ENCODE data around the gene FAM135A.
"Not testable (repeated sequence)": the region's sequence is repeated elsewhere in the genome, so short reads cannot be mapped to it uniquely, and the experiment has no call there.

FAM135A gene

GRCh38 chr6:70552974-70553373 lies 139.7 kb downstream of the FAM135A start:
- ChIA-PET CTCF (no interaction called here), POLR2A (no interaction called here)
- no peak for DNase-seq (ENCODE audit: extremely low spot score)
- no peak for TF ChIP-seq CTCF (IDR thresholded peaks at IDR 0.05; ENCODE audit: control extremely low read depth, extremely low read depth, low read depth, missing control alignments)

GRCh38 chr6:70557998-70558397 lies 144.7 kb downstream of the FAM135A start:
- POLR2A ChIA-PET: no interaction called here
- no peak for DNase-seq (ENCODE audit: extremely low spot score)
- CTCF ChIA-PET: interaction anchor here (1.2 to 2.7 kb wide), 3 partner anchors 8 to 183 kb away, joined by 3 to 14 read pairs (median 5); no protein-coding TSS in a partner anchor
- no peak for TF ChIP-seq CTCF (IDR thresholded peaks at IDR 0.05; ENCODE audit: control extremely low read depth, extremely low read depth, low read depth, missing control alignments)

- DNase-seq (ENCODE audit: extremely low spot score); POLR2A ChIA-PET: not testable (repeated sequence)
- CTCF ChIA-PET: interaction anchor here (1.0 kb wide), 1 partner anchor 19 kb away, joined by 4 read pairs; no protein-coding TSS in a partner anchor
Measured at GRCh38 chr6:70562401-70562800, 149.1 kb downstream of the FAM135A start.

GRCh38 chr6:70563530-70563929 lies 150.2 kb downstream of the FAM135A start:
- no peak for TF ChIP-seq CTCF (IDR thresholded peaks at IDR 0.05; ENCODE audit: control extremely low read depth, extremely low read depth, low read depth, missing control alignments)
- ChIA-PET CTCF (interaction anchor here (1.0 kb wide), 1 partner anchor 20 kb away, joined by 3 read pairs; no protein-coding TSS in a partner anchor), POLR2A (no interaction called here)
- no peak for DNase-seq (ENCODE audit: extremely low spot score)

- peak; percentile 98 for DNase-seq (ENCODE audit: extremely low spot score)
- CTCF ChIA-PET: interaction anchor here (1.4 to 1.7 kb wide), 6 partner anchors 8 to 293 kb away, joined by 3 to 5 read pairs (median 4); no protein-coding TSS in a partner anchor
- POLR2A ChIA-PET: no interaction called here
- no peak for TF ChIP-seq CTCF (IDR thresholded peaks at IDR 0.05; ENCODE audit: control extremely low read depth, extremely low read depth, low read depth, missing control alignments)
Measured at GRCh38 chr6:70566751-70567382, 153.6 kb downstream of the FAM135A start, which contains the start of gene SDHAF4. Gene SDHAF4 (plus strand): TSS chr6:70566930. CDS start chr6:70566941, 11 bp downstream.

GRCh38 chr6:70574643-70575042 lies 161.3 kb downstream of the FAM135A start:
- POLR2A ChIA-PET: no interaction called here
- DNase-seq (ENCODE audit: extremely low spot score): no peak
- TF ChIP-seq CTCF (IDR thresholded peaks at IDR 0.05; ENCODE audit: control extremely low read depth, extremely low read depth, low read depth, missing control alignments): no peak
- CTCF ChIA-PET: interaction anchor here (2.5 kb wide), 1 partner anchor 94 kb away, joined by 5 read pairs; the partner anchor contains the start of gene SMAP1

- no peak for DNase-seq (ENCODE audit: extremely low spot score)
- no peak for TF ChIP-seq CTCF (IDR thresholded peaks at IDR 0.05; ENCODE audit: control extremely low read depth, extremely low read depth, low read depth, missing control alignments)
- CTCF ChIA-PET: interaction anchor here (0.7 to 1.3 kb wide), 3 partner anchors 10 to 77 kb away, joined by 3 to 4 read pairs (median 3); partner anchors contain the start of gene SDHAF4
- POLR2A ChIA-PET: no interaction called here
Measured at GRCh38 chr6:70575899-70576495, 162.7 kb downstream of the FAM135A start.

Data from GM10248 (cell line).